Fibroblast of skin of back (primary cell): ENCODE results near the gene DUSP28.
"Not testable (repeated sequence)": the region's sequence is repeated elsewhere in the genome, so short reads cannot be mapped to it uniquely, and the experiment has no call there.

Experiments
- DNase-seq: peaks from one replicate; pipeline ENCODE4 v3.0.0-alpha.2; 2013

Gene DUSP28

GRCh38 chr2:240560480-240561324, 545 bp downstream of the DUSP28 start:
- peak; percentile 97 for DNase-seq

GRCh38 chr2:240561325-240561971, 1.3 kb downstream of the DUSP28 start:
- DNase-seq, result peak; percentile 67

- not testable (repeated sequence) for DNase-seq
Measured at GRCh38 chr2:240563231-240563630, 3.1 kb downstream of the DUSP28 start.

- DNase-seq, result no peak
Measured at GRCh38 chr2:240563951-240564560, 3.9 kb downstream of the DUSP28 start.

GRCh38 chr2:240564561-240565332, 4.6 kb downstream of the DUSP28 start:
- DNase-seq, result no peak

GRCh38 chr2:240565333-240566202, 5.4 kb downstream of the DUSP28 start:
- DNase-seq, result peak; percentile 64

GRCh38 chr2:240566203-240567136, 6.3 kb downstream of the DUSP28 start:
- DNase-seq, result peak; percentile 85

- DNase-seq, result peak; percentile 14
Measured at GRCh38 chr2:240567137-240567871, 7.1 kb downstream of the DUSP28 start.

GRCh38 chr2:240567872-240568677, 7.9 kb downstream of the DUSP28 start, which contains the start of gene RNPEPL1:
TSS of gene RNPEPL1 (plus strand) at chr2:240568484. CDS start at chr2:240568587, 103 bp downstream.
- DNase-seq, result peak; percentile 52

- peak; percentile 60 for DNase-seq
Measured at GRCh38 chr2:240568678-240569522, 8.7 kb downstream of the DUSP28 start.

GRCh38 chr2:240569523-240569997, 9.4 kb downstream of the DUSP28 start:
- no peak for DNase-seq

- DNase-seq, result no peak
Measured at GRCh38 chr2:240569998-240570530, 9.9 kb downstream of the DUSP28 start.

- DNase-seq, result no peak
Measured at GRCh38 chr2:240570531-240571313, 10.6 kb downstream of the DUSP28 start.

- no peak for DNase-seq
Measured at GRCh38 chr2:240571314-240571973, 11.3 kb downstream of the DUSP28 start.

- DNase-seq, result no peak
Measured at GRCh38 chr2:240572141-240573031, 12.2 kb downstream of the DUSP28 start.
